SU-DHL-6 (cell line): ENCODE results near the gene TMEM179B.

Experiments
- EZH2phosphoT487 ChIP-seq: fragments of 200-600 bp; sonication (generic), shearing (Covaris generic); conservative IDR thresholded peaks from 2 replicates; pipeline ENCODE4 v1.6.1; 2018; ENCODE audit warnings: mild to moderate bottlenecking, antibody characterized with exemption, low read length, moderate library complexity, mixed read lengths
- TF ChIP-seq, protein P1 (sequence below): fragments of 200-600 bp; sonication (generic); IDR thresholded peaks from one replicate; pipeline ENCODE4 v1.5.1; 2017; ENCODE audit warnings: antibody characterized with exemption, mild to moderate bottlenecking, low read length, moderate library complexity; ENCODE audit not compliant: insufficient read depth, poor library complexity, severe bottlenecking

DNA sequence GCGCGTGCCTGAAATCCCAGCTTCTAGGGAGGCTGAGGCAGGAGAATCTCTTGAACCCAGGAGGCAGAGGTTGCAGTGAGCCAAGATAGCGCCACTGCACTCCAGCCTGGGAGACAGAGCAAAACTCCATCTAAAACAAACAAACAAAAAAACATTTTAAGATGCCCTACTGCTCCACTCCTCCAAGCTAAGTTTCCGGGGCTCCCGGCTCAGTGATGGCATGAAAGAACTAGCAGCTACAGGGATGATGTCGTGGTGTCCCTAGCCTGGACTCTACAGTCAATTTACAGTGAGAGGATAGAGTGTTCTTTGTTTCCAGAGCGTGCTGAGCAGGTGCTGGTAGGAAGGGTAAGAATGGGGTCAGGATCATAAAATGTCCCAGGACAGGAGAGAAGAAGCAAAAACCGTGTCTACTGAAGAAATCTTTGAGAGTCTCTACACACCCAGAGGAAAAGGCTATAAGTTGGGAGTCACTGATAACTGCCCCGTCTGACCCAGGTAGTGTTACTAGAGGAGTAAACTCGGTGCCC lies 32.1 kb upstream of the TMEM179B start:
- TF ChIP-seq, protein P1, sequence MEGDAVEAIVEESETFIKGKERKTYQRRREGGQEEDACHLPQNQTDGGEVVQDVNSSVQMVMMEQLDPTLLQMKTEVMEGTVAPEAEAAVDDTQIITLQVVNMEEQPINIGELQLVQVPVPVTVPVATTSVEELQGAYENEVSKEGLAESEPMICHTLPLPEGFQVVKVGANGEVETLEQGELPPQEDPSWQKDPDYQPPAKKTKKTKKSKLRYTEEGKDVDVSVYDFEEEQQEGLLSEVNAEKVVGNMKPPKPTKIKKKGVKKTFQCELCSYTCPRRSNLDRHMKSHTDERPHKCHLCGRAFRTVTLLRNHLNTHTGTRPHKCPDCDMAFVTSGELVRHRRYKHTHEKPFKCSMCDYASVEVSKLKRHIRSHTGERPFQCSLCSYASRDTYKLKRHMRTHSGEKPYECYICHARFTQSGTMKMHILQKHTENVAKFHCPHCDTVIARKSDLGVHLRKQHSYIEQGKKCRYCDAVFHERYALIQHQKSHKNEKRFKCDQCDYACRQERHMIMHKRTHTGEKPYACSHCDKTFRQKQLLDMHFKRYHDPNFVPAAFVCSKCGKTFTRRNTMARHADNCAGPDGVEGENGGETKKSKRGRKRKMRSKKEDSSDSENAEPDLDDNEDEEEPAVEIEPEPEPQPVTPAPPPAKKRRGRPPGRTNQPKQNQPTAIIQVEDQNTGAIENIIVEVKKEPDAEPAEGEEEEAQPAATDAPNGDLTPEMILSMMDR: no peak
- no peak for TF ChIP-seq EZH2phosphoT487
